Panc1 (cell line): Measurements from ENCODE around the gene SLC12A3.

ENCODE experiments used
- CTCF ChIP-seq: fragments of 450-650 bp; IDR thresholded peaks from 2 replicates; pipeline ENCODE4 v1.5.1; 2017; ENCODE audit warnings: mild to moderate bottlenecking
- POLR2AphosphoS5 ChIP-seq: IDR thresholded peaks from 2 replicates; pipeline ENCODE4 v1.6.1; 2012; ENCODE audit warnings: mild to moderate bottlenecking, low read depth, low read length, moderate library complexity
- REST ChIP-seq, 2 experiments: IDR thresholded peaks; 2 replicates each; pipeline ENCODE4 v1.6.1; 2011 to 2012; ENCODE audit warnings: low read depth in 2 of 2, control low read depth in 1 of 2, low read length in 1 of 2, mild to moderate bottlenecking in 1 of 2, moderate library complexity in 1 of 2; ENCODE audit not compliant: insufficient read depth in 1 of 2
- SIN3A ChIP-seq: IDR thresholded peaks from 2 replicates; pipeline ENCODE4 v1.6.1; 2012; ENCODE audit warnings: low read depth, mild to moderate bottlenecking, low read length, moderate library complexity, borderline replicate concordance; ENCODE audit not compliant: insufficient read depth
- TCF7L2 ChIP-seq: IDR thresholded peaks from 2 replicates; pipeline ENCODE4 v1.6.1; 2011; ENCODE audit warnings: mild to moderate bottlenecking, low read depth, low read length, inconsistent platforms

- no peak for TF ChIP-seq SIN3A
- TF ChIP-seq CTCF = no peak
- no peak for TF ChIP-seq POLR2AphosphoS5
- no peak for TF ChIP-seq REST (IDR thresholded peaks at IDR 0.05; ENCODE audit: insufficient read depth in 1 of 2, low read depth in 2 of 2, low read length in 1 of 2)
- no peak for TF ChIP-seq TCF7L2
Measured at GRCh38 chr16:56891685-56892084, 26.7 kb downstream of the SLC12A3 start.
